ENCODE results near the gene R3HDM1.
"Not testable (repeated sequence)": the region's sequence is repeated elsewhere in the genome, so short reads cannot be mapped to it uniquely, and the experiment has no call there.

Gene R3HDM1

GRCh38 chr2:135647836-135648579 is 116.7 kb downstream of the R3HDM1 start:
- DNase-seq: no peak

- no peak for DNase-seq
Measured at GRCh38 chr2:135650721-135651120, 119.4 kb downstream of the R3HDM1 start.

DNA sequence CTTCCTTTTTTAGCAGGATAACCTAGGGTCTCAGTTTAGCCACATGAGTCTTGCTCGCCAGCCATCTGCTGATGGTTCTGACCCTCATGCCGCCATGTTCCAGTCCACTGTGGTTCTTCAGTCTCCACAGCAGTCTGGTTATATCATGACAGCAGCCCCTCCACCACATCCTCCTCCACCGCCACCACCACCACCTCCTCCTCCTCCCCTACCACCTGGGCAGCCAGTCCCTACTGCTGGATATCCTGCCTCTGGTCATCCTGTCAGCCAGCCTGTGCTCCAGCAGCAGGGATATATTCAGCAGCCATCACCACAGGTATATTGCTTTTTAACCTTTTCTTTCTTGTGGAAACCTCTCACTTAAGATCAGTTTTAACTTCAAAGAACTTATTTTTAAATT is 120.4 kb downstream of the R3HDM1 start:
- no peak for DNase-seq

DNA sequence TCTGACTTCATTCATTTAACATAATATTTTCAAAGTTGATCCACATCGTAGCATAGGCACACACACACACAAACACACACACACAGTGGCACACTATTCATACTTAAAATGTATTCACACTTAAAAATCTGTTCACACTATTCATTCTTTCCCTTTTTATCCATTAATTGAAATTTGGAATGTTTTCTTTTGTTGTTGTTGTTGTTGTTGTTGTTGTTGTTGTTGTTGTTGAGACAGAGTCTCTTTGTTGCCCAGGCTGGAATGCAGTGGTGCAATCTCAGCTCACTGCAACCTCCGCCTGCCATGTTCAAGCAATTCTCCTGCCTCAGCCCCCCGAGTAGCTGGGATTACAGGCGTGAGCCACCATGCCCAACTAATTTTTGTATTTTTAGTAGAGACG is 123.0 kb downstream of the R3HDM1 start:
- DNase-seq: not testable (repeated sequence)

GRCh38 chr2:135657806-135658582 is 126.7 kb downstream of the R3HDM1 start:
- peak; percentile 25 to 32 for DNase-seq

DNA sequence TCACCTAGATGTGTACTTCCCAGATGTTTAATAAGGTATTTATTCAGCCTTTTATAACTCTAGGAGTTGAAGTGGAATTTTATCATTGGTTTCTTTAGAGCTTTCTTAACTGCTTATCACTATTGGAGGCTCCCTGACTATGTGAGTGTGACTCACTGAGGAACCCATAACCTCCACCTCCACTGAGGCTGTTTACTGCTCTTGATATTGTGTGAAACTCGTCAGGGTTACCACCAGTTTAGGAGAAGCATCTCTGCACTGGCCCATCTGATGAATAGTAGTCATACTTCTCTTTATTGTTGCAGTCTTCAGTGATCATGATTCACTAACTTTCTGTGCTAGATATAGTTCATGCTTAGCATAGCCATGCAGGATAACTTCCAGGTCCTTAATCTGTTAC is 130.8 kb downstream of the R3HDM1 start:
- DNase-seq: no peak

- no peak for DNase-seq
Measured at GRCh38 chr2:135663148-135663700, 131.9 kb downstream of the R3HDM1 start.

DNA sequence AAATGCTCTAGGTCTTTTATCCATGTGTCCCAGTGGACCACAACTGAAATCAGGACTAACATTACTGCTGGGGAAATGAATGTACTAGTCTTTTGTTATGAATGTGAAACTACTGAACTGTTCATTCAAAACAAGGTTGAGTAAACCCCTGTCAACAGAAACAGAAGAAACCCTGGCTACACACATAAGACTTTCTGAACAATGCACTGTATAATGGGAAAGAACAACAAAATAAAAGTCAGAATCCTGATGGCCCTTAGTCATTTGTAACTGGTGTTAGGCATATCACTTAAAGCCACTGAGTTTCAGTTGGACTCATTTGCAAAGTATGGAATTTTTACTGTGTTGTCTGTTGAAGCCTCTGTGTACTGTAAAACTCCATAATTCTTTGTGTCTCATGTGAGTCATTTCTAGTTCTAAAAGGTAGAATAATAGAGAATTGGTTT is 133.4 kb downstream of the R3HDM1 start:
- no peak for DNase-seq

- DNase-seq: no peak
Measured at GRCh38 chr2:135667045-135667444, 135.8 kb downstream of the R3HDM1 start.

DNA sequence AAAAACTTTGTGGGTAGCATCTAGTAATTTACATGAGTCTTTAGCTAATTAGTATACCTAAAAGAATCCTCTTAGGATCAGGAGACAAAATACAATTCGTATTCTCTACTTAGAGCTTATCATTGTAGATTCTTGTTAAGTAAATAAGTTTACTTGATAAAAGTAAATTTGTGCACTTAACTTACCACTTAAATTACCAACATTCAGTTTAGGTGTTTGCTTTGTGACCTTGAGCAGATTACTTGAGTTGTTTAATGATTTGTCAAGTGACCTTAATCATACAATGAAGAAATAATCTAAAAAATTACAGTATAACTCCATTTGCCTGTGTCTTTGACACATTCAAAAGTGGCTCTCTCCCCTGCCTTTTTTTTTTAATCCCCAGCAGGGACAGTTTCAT is 143.2 kb downstream of the R3HDM1 start:
- no peak for DNase-seq

DNA sequence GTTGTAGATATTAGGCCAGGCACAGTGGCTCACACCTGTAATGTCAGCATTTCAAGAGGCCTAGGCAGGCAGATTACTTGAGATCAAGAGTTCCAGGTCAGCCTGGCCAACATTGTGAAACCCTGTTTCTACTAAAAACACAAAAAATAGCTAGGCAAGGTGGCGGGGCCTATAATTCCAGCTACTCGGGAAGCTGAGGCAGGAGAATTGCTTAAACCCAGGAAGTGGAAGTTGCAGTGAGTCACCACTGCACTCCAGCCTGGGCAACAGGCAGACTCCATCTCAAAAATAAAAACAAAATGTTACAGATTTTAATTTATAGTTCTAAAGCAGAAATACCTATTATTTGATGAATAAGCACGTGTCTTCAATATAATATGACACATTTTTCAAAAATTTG is 144.7 kb downstream of the R3HDM1 start:
- no peak for DNase-seq

GRCh38 chr2:135679125-135679524 is 147.8 kb downstream of the R3HDM1 start:
- DNase-seq: no peak

DNA sequence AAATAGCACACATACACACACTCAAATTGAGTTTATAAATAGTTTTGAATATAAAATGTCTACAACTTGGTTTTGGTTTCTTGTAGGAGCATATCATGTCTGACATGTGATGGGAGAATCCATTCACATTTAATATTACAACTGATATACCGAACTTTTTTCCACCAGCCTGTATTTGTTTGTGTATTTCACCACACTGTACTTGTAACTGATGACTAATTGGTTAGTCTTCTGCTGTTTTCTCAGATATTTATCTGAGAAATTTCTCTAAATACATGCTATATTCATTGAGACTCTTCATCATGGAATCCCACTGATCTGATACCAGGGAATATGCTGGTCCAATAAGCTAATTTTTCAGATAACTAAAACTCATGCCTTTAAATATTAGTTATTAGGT is 154.1 kb downstream of the R3HDM1 start:
- no peak for DNase-seq

DNA sequence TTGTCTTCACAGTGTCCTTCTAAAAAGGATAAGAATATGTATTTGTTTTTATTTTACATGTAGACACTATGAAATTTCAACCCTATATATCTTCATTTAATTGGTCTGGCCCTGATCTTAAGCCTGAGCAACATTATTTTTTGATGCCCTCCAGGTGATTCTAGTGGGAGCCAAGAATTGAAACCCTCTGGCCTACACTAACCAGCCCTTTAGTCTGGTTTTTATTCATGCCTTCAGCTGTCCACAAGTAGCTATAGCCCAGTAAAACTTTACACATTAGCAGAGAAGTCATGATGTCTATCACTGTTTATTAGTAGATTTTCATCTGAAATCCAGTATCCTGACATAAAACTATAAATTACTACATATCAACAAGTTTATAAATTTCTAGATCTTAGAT is 157.7 kb downstream of the R3HDM1 start:
- DNase-seq: no peak

DNA sequence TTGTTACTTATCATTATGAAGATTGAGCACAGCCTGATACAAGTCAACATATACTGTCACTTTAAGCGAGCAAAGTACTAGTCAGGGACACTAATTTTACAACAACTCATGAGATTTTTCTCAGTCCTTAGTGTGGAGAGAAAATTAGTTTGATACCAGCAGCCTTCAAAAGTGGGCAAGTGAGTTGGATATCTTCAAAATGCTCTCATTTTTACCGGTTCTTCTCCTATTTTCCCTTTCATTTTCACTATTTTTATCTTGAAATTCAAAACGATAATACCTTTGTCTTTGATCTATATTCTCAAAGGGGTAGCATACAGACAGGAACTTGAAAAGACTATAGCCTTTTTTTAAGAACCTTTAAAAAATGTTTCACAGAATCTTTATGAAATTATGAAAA is 158.4 kb downstream of the R3HDM1 start:
- no peak for DNase-seq

GRCh38 chr2:135694711-135695110 is 163.4 kb downstream of the R3HDM1 start:
- DNase-seq: no peak

- no peak for DNase-seq
Measured at GRCh38 chr2:135698838-135699237, 167.6 kb downstream of the R3HDM1 start.

- no peak for DNase-seq
Measured at GRCh38 chr2:135701442-135701841, 170.2 kb downstream of the R3HDM1 start.

- no peak for DNase-seq
Measured at GRCh38 chr2:135703300-135703699, 172.0 kb downstream of the R3HDM1 start.

GRCh38 chr2:135704075-135704474 is 172.8 kb downstream of the R3HDM1 start:
- not testable (repeated sequence) for DNase-seq

DNA sequence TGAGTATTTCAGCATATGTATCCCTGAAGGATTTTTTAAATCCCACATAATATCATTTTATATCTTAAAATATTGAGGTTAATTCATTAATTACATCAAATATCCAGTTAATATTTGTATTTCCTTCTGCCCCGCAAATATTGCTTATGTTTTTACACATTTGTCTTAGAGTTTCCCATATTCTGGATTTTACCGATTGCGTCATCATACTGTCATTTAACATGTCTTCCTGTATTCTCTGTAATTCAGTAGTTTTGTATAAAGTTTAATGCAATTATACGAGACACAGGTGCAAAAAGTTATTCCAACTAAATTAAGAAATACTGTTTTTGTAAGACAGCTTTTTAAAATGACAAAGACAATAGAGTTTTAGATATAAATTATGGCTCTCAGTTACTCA is 176.9 kb downstream of the R3HDM1 start:
- no peak for DNase-seq

- peak; percentile 77 to 80 for DNase-seq
Measured at GRCh38 chr2:135709992-135710391, 178.7 kb downstream of the R3HDM1 start.

DNA sequence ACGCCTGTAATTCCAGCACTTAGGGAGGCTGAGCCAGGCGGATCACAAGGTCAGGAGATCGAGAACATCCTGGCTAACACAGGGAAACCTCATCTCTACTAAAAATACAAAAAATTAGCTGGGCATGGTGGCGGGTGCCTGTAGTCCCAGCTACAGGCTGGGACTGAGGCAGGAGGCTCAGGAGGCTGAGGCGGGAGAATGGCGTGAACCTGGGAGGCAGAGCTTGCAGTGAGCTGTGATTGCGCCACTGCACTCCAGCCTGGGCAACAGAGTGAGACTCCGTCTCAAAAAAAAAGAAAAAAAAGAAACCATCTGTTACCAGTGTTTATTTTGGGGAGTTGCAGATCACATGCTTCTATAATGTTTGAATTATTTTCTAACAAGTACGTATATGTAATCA is 183.8 kb downstream of the R3HDM1 start:
- not testable (repeated sequence) for DNase-seq
